Esophagus squamous epithelium (tissue), 4 donors: ENCODE measurements around the gene CPB1.

Experiments used
- POLR2A ChIP-seq, 4 donors: fragments of 450-650 bp; IDR thresholded peaks; one replicate each; pipeline ENCODE4 v1.6.1; 2017; ENCODE audit warnings: antibody characterized with exemption in 4 of 4, mild to moderate bottlenecking in 4 of 4, moderate library complexity in 3 of 4
- TF ChIP-seq, protein P1 (sequence below), 6 experiments: fragments of 450-650 bp in 4 of 6; fragments of 200-600 bp in 2 of 6; sonication (generic) in 2 of 6; IDR thresholded peaks; one replicate each; pipeline ENCODE4 v1.5.1; 2016 to 2019; ENCODE audit warnings: antibody characterized with exemption in 6 of 6, mild to moderate bottlenecking in 4 of 6, moderate library complexity in 4 of 6

DNA sequence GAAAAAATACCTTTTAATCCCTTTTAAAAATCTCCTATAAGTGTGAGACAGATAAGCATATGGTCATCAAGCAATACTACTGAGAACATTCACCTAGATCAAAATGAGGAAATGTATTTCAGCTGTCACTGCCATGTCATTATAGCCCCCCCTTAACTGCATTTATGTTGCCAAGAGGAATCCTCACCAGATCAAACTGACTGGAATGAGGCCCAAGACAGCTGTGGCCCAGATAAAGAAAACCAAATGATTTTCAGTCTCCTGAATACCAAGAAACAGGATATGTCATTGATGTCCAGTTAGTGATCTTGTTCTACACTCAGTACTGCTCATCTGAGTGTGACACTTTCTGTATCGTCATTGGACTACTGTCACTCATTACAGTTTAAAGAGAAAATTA, 35.1 kb upstream of the CPB1 start:
- TF ChIP-seq POLR2A (IDR thresholded peaks at IDR 0.05): no peak
- TF ChIP-seq, protein P1, sequence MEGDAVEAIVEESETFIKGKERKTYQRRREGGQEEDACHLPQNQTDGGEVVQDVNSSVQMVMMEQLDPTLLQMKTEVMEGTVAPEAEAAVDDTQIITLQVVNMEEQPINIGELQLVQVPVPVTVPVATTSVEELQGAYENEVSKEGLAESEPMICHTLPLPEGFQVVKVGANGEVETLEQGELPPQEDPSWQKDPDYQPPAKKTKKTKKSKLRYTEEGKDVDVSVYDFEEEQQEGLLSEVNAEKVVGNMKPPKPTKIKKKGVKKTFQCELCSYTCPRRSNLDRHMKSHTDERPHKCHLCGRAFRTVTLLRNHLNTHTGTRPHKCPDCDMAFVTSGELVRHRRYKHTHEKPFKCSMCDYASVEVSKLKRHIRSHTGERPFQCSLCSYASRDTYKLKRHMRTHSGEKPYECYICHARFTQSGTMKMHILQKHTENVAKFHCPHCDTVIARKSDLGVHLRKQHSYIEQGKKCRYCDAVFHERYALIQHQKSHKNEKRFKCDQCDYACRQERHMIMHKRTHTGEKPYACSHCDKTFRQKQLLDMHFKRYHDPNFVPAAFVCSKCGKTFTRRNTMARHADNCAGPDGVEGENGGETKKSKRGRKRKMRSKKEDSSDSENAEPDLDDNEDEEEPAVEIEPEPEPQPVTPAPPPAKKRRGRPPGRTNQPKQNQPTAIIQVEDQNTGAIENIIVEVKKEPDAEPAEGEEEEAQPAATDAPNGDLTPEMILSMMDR (IDR thresholded peaks at IDR 0.05): no peak
